Measurements from ENCODE around the gene GHSR.

The GHSR gene

DNA sequence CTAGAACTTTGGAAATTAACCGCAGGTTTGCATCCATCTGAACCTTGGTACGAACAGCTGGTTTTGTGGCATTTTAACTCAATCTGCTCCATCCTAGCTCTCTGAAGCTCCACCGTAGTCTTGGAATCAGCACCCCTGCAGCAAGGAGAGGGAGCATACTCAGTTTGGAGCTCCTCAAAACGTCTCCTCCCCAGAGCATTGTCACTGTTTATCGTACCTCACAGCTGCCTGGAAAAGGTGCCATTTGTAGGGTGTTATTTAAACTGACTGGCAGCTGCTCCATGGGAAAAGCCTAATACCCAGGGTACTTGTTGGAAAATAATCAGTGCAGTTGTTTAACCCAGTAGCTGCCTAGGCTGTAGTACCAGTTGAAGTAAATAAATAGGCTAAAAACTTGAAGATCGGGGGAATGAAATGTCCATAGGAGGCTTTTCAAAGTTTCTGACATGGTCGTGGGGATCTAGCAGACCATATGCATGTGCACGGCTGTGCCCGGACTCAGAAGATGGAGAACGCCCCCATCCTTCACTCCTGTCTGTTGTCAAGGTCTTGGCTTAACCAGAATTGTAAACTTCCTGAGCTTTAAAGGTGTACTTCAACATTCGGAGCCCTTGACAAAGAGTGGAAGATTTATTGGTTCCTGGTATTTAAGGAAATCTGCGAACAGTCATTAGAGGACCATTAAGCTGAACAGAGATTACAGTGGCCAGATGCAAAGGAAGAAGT is 43.9 kb downstream of the GHSR start:
- TF ChIP-seq, protein P1, sequence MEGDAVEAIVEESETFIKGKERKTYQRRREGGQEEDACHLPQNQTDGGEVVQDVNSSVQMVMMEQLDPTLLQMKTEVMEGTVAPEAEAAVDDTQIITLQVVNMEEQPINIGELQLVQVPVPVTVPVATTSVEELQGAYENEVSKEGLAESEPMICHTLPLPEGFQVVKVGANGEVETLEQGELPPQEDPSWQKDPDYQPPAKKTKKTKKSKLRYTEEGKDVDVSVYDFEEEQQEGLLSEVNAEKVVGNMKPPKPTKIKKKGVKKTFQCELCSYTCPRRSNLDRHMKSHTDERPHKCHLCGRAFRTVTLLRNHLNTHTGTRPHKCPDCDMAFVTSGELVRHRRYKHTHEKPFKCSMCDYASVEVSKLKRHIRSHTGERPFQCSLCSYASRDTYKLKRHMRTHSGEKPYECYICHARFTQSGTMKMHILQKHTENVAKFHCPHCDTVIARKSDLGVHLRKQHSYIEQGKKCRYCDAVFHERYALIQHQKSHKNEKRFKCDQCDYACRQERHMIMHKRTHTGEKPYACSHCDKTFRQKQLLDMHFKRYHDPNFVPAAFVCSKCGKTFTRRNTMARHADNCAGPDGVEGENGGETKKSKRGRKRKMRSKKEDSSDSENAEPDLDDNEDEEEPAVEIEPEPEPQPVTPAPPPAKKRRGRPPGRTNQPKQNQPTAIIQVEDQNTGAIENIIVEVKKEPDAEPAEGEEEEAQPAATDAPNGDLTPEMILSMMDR (IDR thresholded peaks at IDR 0.05) = no peak
- TF ChIP-seq ZFX (IDR thresholded peaks at IDR 0.05; ENCODE audit: borderline replicate concordance) = no peak
- no peak overlapping the region for H3K27ac ChIP-seq

DNA sequence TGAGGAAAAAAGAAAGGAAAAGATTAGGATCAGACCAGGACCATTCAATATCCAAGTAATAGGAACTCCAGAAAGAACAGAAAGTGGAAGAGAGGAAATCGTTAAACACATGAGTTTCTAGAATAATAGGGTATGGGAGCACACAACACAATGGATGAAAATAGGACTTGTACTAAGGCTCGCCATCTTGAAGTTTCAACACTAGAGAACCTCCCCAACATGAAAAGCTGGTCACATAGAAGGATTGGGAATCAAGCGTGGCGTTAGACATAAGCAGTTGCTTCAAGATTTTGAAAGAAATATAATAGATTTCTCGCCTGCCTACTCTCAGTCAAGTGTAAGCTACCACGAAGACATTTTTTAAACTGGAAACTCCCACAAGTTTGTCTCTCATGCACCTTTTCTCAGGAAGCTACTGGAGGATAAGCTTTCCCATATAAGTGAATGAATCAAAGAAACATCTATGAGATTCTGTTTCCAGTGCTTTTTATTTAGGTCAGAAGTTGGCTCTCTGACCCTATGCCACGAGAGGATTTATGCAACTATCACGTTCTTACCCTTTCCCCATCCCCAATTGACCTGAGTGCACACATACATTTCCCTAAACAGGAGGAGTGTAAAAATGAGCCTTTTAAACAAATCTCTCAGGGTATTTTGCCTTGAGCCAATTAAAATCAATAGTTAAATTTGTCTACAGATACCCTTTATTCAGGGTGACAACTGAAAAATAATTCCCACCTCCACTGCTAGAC is 45.2 kb downstream of the GHSR start:
- TF ChIP-seq ZFX (IDR thresholded peaks at IDR 0.05; ENCODE audit: borderline replicate concordance) = no peak
- no peak overlapping the region for H3K27ac ChIP-seq

DNA sequence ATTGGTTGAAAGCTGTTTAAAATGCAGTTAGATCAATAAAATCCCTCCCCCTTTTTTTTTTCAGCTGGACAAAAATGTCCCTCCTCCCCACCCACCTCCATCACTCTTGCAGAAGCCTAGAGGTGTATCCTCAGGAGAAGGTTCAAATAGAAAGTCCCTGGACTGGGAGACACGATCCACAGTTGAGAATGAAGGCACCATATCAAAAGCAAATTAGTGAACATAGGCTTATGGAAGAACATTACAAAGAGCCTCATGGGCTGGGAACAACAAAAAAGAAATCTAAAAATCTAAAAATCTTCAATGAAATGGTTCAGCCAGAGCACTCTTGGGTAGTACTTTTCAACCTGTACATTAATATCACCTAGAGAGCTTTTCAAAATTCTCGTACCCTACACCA is 46.2 kb downstream of the GHSR start:
- H3K27ac ChIP-seq = no peak overlapping the region
- TF ChIP-seq, protein P1 (IDR thresholded peaks at IDR 0.05) = no peak
- TF ChIP-seq ZFX (IDR thresholded peaks at IDR 0.05; ENCODE audit: borderline replicate concordance) = no peak

DNA sequence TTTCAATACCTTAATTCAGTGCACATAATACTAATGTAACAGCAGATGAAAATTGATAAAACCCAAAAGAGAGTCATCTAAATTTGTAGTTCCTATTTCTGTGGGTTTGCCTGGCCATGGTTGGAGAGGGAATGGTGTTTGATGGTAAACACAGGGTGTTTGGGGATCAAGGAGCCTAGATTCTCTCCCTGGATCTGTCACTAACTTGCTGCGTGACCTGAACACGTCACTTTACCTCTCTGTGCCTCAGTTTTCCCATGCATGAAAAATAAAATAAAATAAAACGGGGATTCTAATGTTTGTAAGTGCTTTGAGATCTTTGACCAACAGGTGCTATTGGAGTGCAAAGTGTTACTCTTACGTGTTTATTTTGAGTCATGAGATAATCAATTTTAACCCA is 49.8 kb downstream of the GHSR start:
- TF ChIP-seq, protein P1 (IDR thresholded peaks at IDR 0.05) = no peak
- no peak for TF ChIP-seq ZFX (IDR thresholded peaks at IDR 0.05; ENCODE audit: borderline replicate concordance)
- H3K27ac ChIP-seq = no peak overlapping the region

DNA sequence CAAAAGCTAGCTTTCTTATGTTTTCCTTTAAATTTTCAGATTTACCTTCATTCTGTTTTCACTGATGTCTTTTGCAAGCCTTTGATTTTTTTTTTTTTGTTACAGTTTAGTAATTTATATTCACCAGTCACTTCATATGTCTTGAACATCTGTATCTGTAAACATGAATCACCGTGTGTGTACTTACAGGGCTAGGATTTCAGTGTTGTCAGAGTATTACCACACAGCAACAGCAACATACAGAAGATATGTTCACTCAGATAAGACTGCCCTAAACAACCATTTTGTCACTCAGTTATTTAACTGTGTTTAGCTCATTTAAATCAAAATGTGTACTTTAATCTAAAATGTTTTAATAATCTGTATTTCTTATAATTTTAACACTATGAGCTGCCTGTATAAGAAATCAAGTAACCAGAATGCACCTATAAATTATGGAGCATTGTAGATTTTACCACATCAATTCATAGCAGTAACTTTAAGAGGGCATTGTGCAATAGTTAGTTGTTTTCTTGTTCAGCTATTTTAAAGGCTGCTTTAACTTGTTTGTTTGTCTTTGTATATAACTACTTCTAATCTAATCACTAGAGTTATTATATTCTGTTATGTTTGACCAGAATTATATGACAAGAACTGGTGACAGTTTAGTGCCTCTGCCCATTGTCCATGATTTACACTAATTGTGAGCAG is 50.4 kb downstream of the GHSR start:
- H3K27ac ChIP-seq = no peak overlapping the region
- TF ChIP-seq, protein P1 (IDR thresholded peaks at IDR 0.05) = no peak
- TF ChIP-seq ZFX (IDR thresholded peaks at IDR 0.05; ENCODE audit: borderline replicate concordance) = no peak

DNA sequence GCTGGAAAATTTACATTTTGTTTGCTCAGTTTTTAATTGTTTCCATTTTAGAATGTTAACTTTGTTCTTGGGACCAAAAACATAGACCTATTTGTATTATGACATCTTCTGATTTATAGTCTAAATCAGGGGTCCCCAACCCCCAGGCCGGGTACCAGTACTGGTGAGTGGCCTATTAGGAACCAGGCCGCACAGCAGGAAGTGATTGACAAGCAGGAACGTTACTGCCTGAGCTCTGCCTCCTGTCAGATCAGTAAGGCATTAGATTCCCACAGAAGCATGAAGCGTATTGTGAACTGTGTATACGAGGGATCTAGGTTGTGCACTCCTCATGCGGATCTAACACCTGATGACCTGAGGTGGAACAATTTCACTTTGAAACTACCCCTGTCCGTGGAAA is 51.9 kb downstream of the GHSR start:
- H3K27ac ChIP-seq = no peak overlapping the region
- no peak for TF ChIP-seq ZFX (IDR thresholded peaks at IDR 0.05; ENCODE audit: borderline replicate concordance)

DNA sequence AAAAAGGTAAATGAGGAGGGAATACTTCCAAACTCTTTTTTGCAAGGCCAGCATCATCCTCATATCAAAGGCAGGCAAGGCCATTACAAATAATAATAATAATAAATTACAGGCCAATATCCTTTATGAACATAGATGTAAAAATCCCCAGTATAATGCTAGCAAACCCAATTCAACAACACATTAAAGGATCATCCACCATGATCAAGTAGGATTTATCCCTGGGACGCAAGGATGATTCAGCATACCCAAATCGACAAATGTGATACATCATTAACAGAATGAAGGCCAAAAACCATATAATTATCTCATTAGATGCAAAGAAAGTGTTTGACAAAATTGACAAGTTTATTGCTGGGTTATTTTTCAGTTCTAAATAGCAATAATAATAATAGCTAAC is 53.6 kb downstream of the GHSR start:
- H3K27ac ChIP-seq = no peak overlapping the region
- TF ChIP-seq, protein P1 (IDR thresholded peaks at IDR 0.05) = no peak
- no peak for TF ChIP-seq ZFX (IDR thresholded peaks at IDR 0.05; ENCODE audit: borderline replicate concordance)
